Kasumi-1 (cell line): ENCODE data around the gene AGBL5.

ENCODE experiments used
- DNase-seq, 2 experiments: peaks; one replicate each; lab custom pipeline; 2025; lab: John Stamatoyannopoulos, UW

AGBL5 gene

DNA sequence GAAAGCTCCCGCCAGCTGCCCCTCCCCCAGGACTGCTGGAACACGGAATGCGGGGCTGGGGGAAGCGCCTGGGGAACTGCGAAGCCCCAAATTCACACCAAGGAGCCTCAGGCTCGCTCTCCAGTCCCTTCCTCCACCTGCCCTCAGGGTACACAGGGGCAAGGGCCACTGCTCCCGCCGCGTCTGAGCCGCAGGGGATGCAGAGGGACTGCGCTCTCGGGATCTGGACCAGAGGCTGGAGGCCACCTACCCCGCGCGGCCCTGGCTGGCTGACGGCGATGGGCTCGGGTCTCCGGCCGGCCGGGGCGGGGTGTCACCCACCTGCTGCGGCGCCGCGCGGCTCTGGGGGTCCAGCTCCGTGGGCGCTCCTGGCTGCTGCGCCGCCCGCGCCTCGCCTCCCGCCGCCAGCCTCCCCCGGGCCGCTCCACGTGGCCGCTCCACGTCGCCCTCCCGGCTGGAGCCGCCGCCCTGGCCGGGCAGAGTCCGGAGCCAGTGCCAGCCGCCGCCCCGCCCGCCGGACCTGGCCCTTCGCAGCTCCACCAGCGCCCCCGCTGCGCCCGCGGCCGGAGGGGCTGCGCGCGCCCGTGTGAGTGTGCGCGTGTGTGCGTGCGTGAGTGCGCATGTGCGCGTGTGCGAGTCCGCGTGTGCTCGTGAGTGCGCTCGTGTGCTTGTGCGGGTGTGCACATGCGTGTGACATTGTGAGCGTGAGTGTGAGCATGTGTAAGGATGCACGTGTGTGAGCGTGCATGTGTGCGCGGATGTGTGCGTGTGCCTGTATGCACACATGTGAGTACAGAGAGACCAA lies 67.3 kb downstream of the AGBL5 start, which contains the start of gene CGREF1:
CGREF1 (minus strand) TSS at position 604 of the 805 bp plus-strand sequence. CDS start 14,762 bp downstream, outside the sequence.
- peak in 1 of 2 experiments; percentile 46 for DNase-seq

DNA sequence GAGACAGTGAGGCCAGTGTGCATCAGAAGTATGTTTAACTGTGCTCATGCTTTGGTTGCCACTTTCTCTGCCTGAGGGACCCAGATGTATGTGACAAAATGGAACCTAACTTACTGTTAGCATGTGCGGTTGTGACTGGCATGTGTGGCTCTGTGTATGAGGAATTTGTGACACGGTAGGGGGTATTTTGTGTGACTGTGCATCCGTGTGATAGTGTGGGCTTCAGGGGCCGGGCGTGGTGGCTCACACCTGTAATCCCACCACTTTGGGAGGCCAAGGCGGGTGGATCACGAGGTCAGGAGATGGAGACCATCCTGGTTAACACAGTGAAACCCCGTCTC lies 67.8 kb downstream of the AGBL5 start:
- peak in 1 of 2 experiments; percentile 46 for DNase-seq
